Endometrial microvascular endothelial cells (primary cell): Measurements from ENCODE around the gene LGALS9B. TPM values are rescaled to one million over a fixed set of nuclear protein-coding genes. Genes with fewer than 3 reads are reported as not detected.
"Not testable (repeated sequence)": the region's sequence is repeated elsewhere in the genome, so short reads cannot be mapped to it uniquely, and the experiment has no call there.

Experiments
- in situ Hi-C: cut with HindIII; loops from 2 replicates; pipeline ENCODE4 v1.10.0; 2017; ENCODE audit warnings: low sequenced_read_pairs, low pct_unique_long_range_greater_than_20kb; ENCODE audit errors: inconsistent ontology term
- total RNA-seq: library from RNA; depleted of rRNA; stranded (reverse); fragments of >200 nt; gene quantifications from one replicate; pipeline ENCODE4 v1.2.3, GENCODE V29; 2015; ENCODE audit errors: inconsistent ontology term

Gene LGALS9B
- total RNA-seq, 1 donor from 2014 or later, result not detected

DNA sequence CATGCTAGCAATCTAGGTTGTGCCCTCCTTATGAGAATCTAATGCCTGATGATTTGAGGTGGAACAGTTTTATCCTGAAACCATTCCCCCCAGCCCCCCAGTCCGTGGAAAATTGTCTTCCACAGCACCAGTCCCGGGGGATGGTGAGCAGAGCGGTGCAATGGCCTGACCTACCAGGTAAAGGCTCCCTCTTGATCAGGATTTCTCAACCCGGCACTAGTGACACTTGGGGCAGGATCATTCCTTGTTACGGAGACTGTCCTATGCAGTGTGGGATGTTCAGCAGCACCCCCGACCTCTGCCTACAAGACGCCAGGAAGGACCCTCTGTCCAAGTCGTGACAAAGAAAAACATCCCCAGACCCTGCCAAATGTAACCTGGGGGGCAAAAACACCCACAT lies 34.0 kb downstream of the LGALS9B start:
- in situ Hi-C loops, result not testable (repeated sequence)

DNA sequence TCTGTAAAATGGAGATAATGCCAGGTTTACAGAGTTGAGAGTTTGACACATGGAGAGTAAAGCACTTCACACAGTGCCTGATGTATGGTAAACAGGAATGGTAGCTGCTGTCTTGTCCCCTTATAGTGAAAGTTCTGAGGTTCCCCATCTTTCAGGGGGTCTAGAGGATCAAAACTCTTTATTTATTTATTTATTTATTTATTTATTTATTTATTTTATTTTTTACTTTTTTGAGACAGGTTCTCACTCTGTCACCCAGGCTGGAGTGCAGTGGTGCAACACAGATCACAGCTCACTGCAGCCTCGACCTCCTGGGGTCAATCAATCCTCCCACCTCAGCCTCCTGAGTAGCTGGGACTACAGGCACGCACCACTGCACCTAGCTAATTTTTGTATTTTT lies 40.1 kb downstream of the LGALS9B start:
- in situ Hi-C loops, result not testable (repeated sequence)

DNA sequence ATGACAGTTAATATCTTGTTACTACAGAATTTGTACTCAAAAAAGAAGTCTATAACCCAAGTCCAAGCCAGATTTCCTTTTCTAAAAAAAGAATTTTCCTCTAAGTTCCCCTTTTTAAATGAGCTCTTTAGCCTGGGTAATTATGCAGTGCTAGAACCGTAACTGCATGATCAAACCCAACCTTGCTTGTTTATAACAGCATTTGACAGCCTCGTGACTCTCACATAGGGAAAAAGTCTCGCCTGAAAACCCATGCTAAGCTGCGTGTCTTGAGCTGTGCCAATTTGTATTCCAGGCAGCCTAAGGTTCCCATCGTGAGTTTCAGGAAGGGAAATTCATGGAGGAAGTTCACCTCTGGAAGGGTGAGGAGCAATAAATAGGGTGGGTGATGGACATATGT lies 44.5 kb downstream of the LGALS9B start:
- in situ Hi-C loops, result not testable (repeated sequence)

DNA sequence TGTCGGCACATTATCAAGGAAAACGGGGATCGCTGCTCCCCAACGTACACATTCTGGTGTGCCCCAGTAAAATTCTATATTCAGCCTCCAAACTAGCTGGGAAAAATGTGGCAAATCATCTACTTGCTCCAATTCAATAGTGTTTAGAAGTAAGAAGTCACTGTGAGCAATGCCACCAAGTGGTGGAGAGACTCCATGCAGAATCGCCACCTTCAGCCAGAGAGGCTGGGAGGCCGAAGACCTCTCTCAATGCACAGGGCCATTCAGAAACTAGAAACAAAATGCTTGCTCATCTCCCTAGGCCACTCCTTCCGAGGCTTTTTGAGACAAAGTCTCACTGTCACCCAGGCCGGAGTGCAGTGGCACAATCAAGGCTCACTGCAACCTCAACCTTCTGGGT lies 48.5 kb downstream of the LGALS9B start:
- in situ Hi-C loops, result not testable (repeated sequence)

DNA sequence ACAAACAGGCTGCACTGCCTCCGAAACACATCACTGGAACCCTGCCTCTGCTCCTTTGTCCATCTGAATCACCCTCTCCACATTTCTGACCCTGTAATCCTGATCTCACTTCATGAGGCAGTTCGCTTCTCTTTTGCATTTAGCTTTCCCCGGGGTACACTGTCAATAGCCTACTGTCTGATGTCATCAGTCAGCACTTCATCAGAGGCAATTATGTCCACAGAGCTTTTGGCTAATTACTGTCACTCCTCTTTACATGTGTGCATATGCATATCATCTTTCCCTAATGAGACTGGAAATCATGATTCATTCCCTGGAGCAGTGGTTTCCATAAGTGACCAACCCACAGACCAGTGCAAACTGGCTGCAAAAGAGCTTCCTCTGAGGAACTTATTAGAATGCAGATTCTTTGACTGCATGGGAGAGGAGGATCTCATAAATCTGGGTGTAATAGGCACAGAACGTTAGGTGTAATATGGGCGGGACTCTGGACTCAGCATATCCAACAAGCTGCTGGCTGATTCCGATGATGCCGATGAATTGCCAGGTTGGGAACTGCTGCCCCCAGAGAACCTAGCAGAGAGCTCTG lies 49.8 kb downstream of the LGALS9B start:
- in situ Hi-C loops, result not testable (repeated sequence)

DNA sequence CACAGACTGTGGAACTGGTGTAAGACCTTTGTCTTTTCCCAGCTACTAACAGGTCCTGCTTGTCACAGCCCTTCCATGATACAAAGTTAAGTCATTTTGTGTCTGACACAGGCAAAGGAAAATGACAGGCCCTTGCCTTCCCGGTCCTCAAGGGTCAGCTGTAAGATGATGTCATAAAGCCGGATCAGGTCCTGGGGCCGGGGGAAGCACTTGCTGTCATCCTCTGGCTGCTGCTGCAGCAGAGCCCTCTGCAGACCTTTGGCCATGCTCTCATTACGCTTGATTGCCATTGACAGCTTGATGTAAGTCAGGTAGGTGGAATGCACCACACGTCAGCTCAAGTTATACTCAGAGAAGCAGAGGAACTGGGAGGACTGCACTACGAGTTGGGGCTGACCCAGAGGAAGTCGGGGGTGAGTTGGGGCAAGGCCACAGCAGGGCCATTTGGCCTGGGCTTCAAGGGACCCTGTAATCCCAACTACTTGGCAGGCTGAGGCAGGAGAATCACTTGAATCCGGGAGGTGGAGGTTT lies 50.9 kb downstream of the LGALS9B start:
- in situ Hi-C loops, result not testable (repeated sequence)

DNA sequence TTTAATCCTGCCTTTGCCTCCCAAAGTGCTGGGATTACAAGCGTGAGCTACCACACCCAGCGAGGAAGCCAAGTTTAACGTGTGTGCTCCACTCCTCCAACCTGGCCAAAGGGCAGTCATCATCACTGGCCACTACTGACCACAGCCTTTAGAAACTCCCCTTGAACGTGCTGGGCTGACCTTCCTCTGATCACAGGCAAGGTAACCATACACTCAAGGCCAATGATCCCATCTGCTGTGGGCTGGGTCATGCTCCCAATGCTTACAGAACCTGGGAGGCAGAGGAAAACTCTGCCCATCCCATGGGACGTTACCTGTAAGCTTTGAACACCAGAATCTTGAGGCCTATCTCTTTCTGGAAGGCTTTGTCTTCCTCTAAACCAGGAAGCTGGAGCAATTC lies 51.9 kb downstream of the LGALS9B start:
- in situ Hi-C loops, result not testable (repeated sequence)

DNA sequence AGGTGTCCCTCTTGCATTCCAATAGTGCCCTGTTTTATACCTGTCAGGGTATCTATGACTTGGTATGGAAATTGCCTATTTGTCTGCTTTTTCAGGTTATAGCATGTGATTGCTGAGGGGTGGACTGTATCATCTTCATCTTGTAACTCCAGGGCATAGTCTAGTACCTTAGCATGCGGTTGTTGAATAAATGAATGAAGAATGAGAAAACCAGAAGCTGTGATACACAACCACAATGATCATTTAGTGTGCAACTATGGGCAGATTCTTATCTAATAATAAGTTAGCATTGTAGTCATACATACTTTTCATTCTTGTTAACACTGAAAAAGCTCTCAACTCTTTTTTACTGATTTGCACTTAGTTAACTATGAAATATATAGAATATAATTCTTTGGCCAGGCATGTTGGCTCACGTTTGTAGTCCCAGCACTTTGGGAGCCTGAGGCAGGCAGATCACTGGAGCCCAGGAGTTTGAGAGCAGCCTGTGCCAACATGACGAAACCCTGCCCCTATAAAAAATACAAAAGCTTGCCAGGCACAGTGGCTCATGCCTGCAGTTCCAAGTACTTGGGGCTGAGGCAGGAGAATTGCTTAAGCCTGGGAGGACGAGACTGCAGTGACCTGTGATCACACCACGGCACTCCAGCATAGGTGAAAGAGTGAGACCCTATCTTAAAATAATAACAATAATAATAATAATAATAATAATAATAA lies 65.9 kb downstream of the LGALS9B start:
- in situ Hi-C loops, result not testable (repeated sequence)

DNA sequence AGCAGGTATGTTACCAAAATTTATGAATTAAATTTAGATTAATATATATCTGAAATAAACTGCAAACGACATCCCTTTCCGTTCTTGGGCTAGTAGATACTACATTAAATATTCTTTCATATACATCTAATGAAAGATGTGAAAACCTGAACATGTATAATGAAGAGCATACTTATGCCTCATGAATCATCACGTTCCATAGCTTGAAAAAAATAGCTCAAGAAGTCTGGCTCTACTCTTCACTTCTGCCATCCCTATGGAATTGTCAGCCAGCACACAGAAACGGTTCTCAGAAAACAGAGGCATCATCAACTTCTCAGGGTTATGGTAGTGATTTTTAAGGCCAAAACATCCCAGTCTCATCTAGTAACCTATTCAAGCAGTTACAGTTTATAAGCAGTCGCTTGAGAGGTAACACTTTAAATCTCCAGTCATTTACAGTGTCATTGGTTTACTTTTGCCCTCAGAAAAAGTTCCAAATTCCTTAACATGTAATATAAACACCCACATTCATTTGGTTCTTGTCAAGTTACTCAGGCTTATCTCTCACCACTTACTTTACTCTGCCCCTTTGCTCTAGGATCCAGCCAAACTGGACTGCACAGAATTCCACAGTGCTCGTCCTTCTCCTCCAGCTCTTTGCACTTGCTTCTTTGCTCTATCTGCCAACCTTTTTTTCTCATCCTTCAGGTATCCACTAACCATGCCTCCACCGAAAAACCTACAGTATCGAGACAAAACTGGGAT lies 66.6 kb downstream of the LGALS9B start:
- in situ Hi-C loops, result not testable (repeated sequence)

Other genes starting within 250 kb of the LGALS9B start
- not detected for gene CDRT15L2, start 112.2 kb upstream of the LGALS9B start, total RNA-seq